ENCODE results near the gene SLC6A6.

Gene SLC6A6

DNA sequence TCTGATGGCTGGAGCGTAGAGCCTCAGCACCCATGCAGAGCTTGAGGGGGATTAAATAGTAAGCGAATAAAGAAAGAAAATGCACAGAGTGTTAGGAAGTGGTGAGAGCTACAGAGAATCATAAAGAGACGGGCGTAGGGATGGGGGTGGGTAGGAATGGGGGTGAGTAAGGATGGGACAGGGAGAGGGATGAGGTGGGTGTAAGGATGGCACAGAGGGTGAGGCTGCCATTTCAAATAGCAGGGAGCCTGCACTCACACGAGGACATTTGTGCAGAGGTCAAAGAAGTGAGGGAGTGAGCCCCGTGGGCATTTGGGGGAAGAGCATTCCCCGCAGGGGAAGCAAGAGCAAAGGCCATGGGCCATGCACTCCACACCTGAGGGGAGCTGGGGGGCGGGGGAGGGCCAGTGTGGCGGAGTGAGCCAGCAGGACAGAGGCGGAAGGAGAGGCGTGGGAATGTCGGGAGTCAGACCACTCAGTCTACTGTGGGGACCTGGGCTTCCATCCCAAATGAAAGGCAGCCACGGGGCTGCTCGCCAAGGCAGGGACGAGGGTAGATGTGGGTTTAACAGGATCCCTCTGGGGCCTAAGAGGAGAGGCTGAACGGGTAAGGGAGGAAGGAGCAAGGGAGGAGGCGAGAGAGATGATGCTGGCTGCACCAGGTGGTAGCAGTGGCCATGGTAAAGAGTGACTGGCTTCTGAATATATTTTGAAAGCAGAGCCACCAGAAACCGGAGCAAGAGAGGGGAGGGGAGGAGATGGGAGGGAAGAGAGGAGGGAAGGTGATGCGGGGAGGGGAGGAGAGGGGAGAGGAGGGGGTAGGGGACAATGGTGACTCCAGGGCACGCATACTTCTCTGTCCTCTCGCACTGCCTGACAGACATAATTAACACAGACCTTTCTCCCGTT is 35.2 kb upstream of the SLC6A6 start:
- DNase-seq (ENCODE audit: extremely low read depth, low read depth), result no peak
- no peak overlapping the region for H3K4me3 ChIP-seq (replicated peaks; ENCODE audit: low read depth, low read length)
- TF ChIP-seq, protein P1, sequence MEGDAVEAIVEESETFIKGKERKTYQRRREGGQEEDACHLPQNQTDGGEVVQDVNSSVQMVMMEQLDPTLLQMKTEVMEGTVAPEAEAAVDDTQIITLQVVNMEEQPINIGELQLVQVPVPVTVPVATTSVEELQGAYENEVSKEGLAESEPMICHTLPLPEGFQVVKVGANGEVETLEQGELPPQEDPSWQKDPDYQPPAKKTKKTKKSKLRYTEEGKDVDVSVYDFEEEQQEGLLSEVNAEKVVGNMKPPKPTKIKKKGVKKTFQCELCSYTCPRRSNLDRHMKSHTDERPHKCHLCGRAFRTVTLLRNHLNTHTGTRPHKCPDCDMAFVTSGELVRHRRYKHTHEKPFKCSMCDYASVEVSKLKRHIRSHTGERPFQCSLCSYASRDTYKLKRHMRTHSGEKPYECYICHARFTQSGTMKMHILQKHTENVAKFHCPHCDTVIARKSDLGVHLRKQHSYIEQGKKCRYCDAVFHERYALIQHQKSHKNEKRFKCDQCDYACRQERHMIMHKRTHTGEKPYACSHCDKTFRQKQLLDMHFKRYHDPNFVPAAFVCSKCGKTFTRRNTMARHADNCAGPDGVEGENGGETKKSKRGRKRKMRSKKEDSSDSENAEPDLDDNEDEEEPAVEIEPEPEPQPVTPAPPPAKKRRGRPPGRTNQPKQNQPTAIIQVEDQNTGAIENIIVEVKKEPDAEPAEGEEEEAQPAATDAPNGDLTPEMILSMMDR (IDR thresholded peaks at IDR 0.05; ENCODE audit: low read depth, low read length, missing control alignments), result no peak

DNA sequence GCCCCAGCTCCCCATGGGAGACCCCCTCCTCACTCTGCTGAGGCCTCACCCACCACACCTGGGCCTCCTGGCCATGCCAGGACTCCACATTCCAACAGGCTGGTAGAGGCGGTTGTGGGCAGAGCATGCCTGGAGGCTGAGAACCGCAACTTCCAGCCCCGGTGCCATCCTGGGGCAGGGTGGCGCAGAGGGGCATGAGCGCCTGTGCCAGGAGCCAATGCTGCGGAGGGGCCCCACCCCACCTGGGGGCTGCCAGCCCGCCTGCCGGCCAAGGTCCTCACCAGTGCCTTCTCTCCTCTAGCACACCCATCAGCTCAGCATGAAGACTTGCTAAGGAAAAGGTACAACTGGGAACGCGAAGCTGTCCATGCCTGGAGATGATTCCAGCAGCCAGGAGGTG is 34.3 kb upstream of the SLC6A6 start:
- no peak overlapping the region for H3K4me3 ChIP-seq (replicated peaks; ENCODE audit: low read depth, low read length)
- DNase-seq (ENCODE audit: extremely low read depth, low read depth), result no peak
- TF ChIP-seq, protein P1 (IDR thresholded peaks at IDR 0.05; ENCODE audit: low read depth, low read length, missing control alignments), result no peak

DNA sequence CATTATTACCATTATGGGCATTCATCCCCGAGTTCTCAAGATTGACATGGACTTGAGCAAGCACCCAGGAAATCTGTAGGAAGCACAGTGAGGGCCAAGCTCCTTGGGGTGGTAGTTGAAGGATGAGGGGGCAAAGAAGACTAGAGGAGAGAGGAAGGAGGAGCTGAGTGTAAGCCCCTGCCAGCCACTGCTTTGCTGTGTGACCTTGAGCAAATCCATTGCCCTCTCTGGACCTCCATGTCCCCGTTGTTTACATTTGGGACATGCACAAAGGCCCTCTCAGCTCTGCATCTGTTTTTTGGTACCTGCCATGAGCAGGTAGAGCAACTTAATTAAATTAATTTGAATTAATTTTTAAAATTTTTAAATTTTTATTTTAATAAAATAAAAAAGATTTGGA is 33.5 kb upstream of the SLC6A6 start:
- no peak for DNase-seq (ENCODE audit: extremely low read depth, low read depth)
- H3K4me3 ChIP-seq (replicated peaks; ENCODE audit: low read depth, low read length), result no peak overlapping the region
- TF ChIP-seq, protein P1 (IDR thresholded peaks at IDR 0.05; ENCODE audit: low read depth, low read length, missing control alignments), result no peak

DNA sequence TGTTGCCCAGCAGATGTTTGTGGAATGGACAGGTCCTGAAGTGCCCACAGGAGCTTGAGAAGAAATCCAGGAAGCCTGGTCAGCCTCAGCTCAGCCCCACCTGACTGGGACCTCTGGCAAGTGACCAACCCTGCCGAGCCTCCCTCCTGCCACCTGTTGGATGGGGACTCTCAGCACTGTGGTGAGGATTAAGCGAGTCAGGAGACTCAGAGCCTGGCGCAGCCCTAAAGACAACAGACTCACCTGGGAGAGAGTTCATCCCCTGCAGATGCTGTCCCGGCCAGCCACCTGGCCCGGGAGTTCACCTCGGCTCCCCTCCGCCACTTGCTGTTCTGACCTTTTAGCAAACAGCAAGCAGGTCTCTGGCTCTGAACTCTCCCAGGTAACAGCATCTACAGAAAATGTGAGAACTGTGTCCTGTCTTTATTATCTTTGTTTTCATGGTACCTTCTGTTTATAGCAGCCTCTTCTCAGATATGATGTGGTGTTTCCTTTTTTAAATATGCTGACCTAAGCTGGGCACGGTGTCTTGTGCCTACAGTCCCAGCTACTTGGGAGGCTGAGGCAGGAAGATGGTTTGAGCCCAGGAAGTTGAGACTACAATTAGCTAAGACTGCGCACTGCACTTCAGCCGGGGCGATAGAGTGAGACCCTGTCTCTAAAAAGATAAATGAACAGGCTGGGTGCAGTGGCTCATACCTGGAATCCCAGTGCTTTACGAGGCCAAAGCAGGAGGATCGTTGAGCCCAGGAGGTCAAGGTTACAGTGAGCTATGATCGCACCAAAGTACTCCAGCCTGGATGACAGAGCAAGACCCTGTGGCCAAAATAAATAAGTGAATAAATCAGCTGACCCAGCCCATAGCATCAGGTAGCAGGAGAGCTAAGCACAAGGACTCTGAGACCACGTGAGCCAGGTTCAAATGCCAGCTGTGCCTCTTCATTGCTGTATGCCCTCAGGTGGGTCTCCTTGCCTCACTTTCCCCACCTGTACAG is 32.4 kb upstream of the SLC6A6 start:
- no peak for DNase-seq (ENCODE audit: extremely low read depth, low read depth)
- TF ChIP-seq, protein P1 (IDR thresholded peaks at IDR 0.05; ENCODE audit: low read depth, low read length, missing control alignments), result no peak
- H3K4me3 ChIP-seq (replicated peaks; ENCODE audit: low read depth, low read length), result no peak overlapping the region

GRCh38 chr3:14370720-14371572 is 31.5 kb upstream of the SLC6A6 start:
- no peak overlapping the region for H3K4me3 ChIP-seq (replicated peaks; ENCODE audit: low read depth, low read length)
- DNase-seq (ENCODE audit: extremely low read depth, low read depth), result no peak

More at GRCh38 chr3:14370720-14371572, 31.5 kb upstream of the SLC6A6 start:
- TF ChIP-seq, protein P1 (IDR thresholded peaks at IDR 0.05; ENCODE audit: low read depth, low read length, missing control alignments), result no peak
